Measurements from ENCODE around the gene WIPF2. TPM values are rescaled to one million over a fixed set of nuclear protein-coding genes. Genes with fewer than 3 reads are reported as not detected.

The WIPF2 gene
- polyA plus RNA-seq, 1 donor (not counting 4 experiments of a cell fraction or from before 2014, with no cell fraction given) = 8.5 TPM

GRCh38 chr17:40325156-40326013, 106.3 kb downstream of the WIPF2 start:
- Histone ChIP-seq H3K79me2 (ENCODE audit: control insufficient read depth, insufficient read depth, low read length) (peaks cover 95% of the 10 kb centered on the region), H3K4me1 (ENCODE audit: control insufficient read depth, extremely low read depth, insufficient read depth, low read length) (peaks cover 52% of the 10 kb centered on the region), H3K27ac (ENCODE audit: control insufficient read depth, insufficient read depth, low read length) (no peak overlapping the region), H3K4me2 (ENCODE audit: control insufficient read depth, extremely low read depth, insufficient read depth, low read depth, low read length) (no peak overlapping the region), H3K4me3 (ENCODE audit: control insufficient read depth in 2 of 3, extremely low read depth in 1 of 3, insufficient read depth in 2 of 3, low read depth in 1 of 3, low read length in 3 of 3) (no peak overlapping the region), H3K9ac (ENCODE audit: control insufficient read depth, extremely low read depth, insufficient read depth, low read length) (no peak overlapping the region), H2AFZ (ENCODE audit: control insufficient read depth, low read length) (no peak overlapping the region), H3K27me3 (ENCODE audit: control insufficient read depth, extremely low read depth, insufficient read depth, low read length) (no peaks in the 10 kb centered on the region), H3K9me3 (ENCODE audit: control insufficient read depth, low read depth, low read length) (no peaks in the 10 kb centered on the region), H4K20me1 (ENCODE audit: control insufficient read depth, extremely low read depth, insufficient read depth, low read length) (peaks cover 21% of the 10 kb centered on the region), H3K36me3 (ENCODE audit: control insufficient read depth in 2 of 2, extremely low read depth in 1 of 2, insufficient read depth in 2 of 2, low read length in 2 of 2) (peaks cover 0 to 2% of the 10 kb centered on the region in 2 experiments), H3K9me1 (ENCODE audit: control insufficient read depth, extremely low read depth, insufficient read depth, low read length) (peaks cover 2% of the 10 kb centered on the region)
- DNase-seq (ENCODE audit: low read depth, low spot score) (no peak), FAIRE-seq (no peak)
- dilution Hi-C loops (cut with MboI; ENCODE audit: extremely low pct_ligation_motif_present, low sequenced_read_pairs) = no loop called here
- no peak for TF ChIP-seq CTCF (optimal IDR thresholded peaks at IDR 0.05 in 1 of 3, IDR thresholded peaks at IDR 0.05 in 1 of 3, conservative IDR thresholded peaks at IDR 0.05 in 1 of 3; ENCODE audit: extremely low read depth in 1 of 3, insufficient read depth in 2 of 3, low read length in 3 of 3)

GRCh38 chr17:40326014-40326831, 107.1 kb downstream of the WIPF2 start:
- H3K9ac ChIP-seq (ENCODE audit: control insufficient read depth, extremely low read depth, insufficient read depth, low read length) = no peak overlapping the region
- no peak overlapping the region for H3K4me3 ChIP-seq (ENCODE audit: control insufficient read depth in 2 of 3, extremely low read depth in 1 of 3, insufficient read depth in 2 of 3, low read depth in 1 of 3, low read length in 3 of 3)
- no peak for DNase-seq (ENCODE audit: low read depth, low spot score)

More at GRCh38 chr17:40326014-40326831, 107.1 kb downstream of the WIPF2 start:
- H4K20me1 ChIP-seq (ENCODE audit: control insufficient read depth, extremely low read depth, insufficient read depth, low read length) = peaks cover 21% of the 10 kb centered on the region
- H3K27ac ChIP-seq (ENCODE audit: control insufficient read depth, insufficient read depth, low read length) = no peak overlapping the region
- FAIRE-seq = no peak
- H3K36me3 ChIP-seq (ENCODE audit: control insufficient read depth in 2 of 2, extremely low read depth in 1 of 2, insufficient read depth in 2 of 2, low read length in 2 of 2) = peaks cover 2 to 7% of the 10 kb centered on the region in 2 experiments
- no peak overlapping the region for H3K4me2 ChIP-seq (ENCODE audit: control insufficient read depth, extremely low read depth, insufficient read depth, low read depth, low read length)
- no peaks in the 10 kb centered on the region for H3K9me3 ChIP-seq (ENCODE audit: control insufficient read depth, low read depth, low read length)
- H3K79me2 ChIP-seq (ENCODE audit: control insufficient read depth, insufficient read depth, low read length) = peaks cover 95% of the 10 kb centered on the region
- H3K4me1 ChIP-seq (ENCODE audit: control insufficient read depth, extremely low read depth, insufficient read depth, low read length) = peaks cover 44% of the 10 kb centered on the region
- peaks cover 2% of the 10 kb centered on the region for H3K9me1 ChIP-seq (ENCODE audit: control insufficient read depth, extremely low read depth, insufficient read depth, low read length)
- dilution Hi-C loops (cut with MboI; ENCODE audit: extremely low pct_ligation_motif_present, low sequenced_read_pairs) = no loop called here
- TF ChIP-seq CTCF (optimal IDR thresholded peaks at IDR 0.05 in 1 of 3, IDR thresholded peaks at IDR 0.05 in 1 of 3, conservative IDR thresholded peaks at IDR 0.05 in 1 of 3; ENCODE audit: extremely low read depth in 1 of 3, insufficient read depth in 2 of 3, low read length in 3 of 3) = no peak
- TF ChIP-seq EZH2 (IDR thresholded peaks at IDR 0.05; ENCODE audit: low read length) = no peak
- H2AFZ ChIP-seq (ENCODE audit: control insufficient read depth, low read length) = no peak overlapping the region
- H3K27me3 ChIP-seq (ENCODE audit: control insufficient read depth, extremely low read depth, insufficient read depth, low read length) = no peaks in the 10 kb centered on the region

All from keratinocyte (primary cell).